IPS DF 6.9 (cell line): ENCODE measurements around the gene LPAR1.

Source experiments
- DNase-seq: peaks from one replicate; pipeline ENCODE4 v3.0.0-alpha.2; 2013; ENCODE audit warnings: low read depth, low spot score
- H3K27ac ChIP-seq: one replicate; pipeline ENCODE4 v1.5.1; 2013; ENCODE audit warnings: low read length, control low read depth
- H3K27me3 ChIP-seq: 2 replicates; pipeline ENCODE4 v1.6.1; 2013; ENCODE audit warnings: mild to moderate bottlenecking, low read length; ENCODE audit not compliant: control insufficient read depth, insufficient read depth
- H3K36me3 ChIP-seq: 2 replicates; pipeline ENCODE4 v1.6.1; 2013; ENCODE audit warnings: low read length; ENCODE audit not compliant: control insufficient read depth, insufficient read depth
- H3K4me1 ChIP-seq: 2 replicates; pipeline ENCODE4 v1.6.1; 2013; ENCODE audit warnings: low read length; ENCODE audit not compliant: control insufficient read depth, insufficient read depth
- H3K4me3 ChIP-seq: 2 replicates; pipeline ENCODE4 v1.5.1; 2013; ENCODE audit warnings: mild to moderate bottlenecking, low read length
- H3K9me3 ChIP-seq: 2 replicates; pipeline ENCODE4 v1.6.1; 2013; ENCODE audit warnings: low read length, inconsistent platforms; ENCODE audit not compliant: control insufficient read depth, insufficient read depth
- WGBS: extraction: QIAGEN DNeasy Blood & Tissue Kit; methylation state at CpG from one replicate; pipeline ENCODE4 v1.1.7; 2013; ENCODE audit warnings: mixed read lengths, missing lambda C conversion rate; ENCODE audit not compliant: insufficient read length, insufficient coverage; 5-methylcytosine and 5-hydroxymethylcytosine counted together

Gene LPAR1

DNA sequence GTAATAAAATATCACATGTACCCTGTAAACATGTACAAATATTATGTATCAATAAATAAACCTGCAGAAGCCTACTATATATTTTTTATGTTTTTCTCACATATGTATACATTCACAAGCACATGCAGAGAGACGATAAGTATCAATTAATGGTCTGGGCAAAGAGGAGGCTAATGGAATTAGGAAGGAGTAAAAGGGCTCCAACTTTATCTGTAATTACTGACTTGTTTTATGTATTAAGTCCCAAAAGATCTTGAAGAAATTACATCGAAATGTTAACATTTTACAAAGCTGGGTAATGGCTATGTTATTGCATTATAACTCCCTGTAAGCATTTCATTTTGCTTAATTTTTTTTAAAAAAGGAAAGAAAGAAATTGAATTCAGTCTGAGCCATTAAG is 78.0 kb downstream of the LPAR1 start:
- no peaks in the 10 kb centered on the region for H3K4me1 ChIP-seq
- no peak for DNase-seq
- H3K36me3 ChIP-seq: no peaks in the 10 kb centered on the region
- no peak overlapping the region for H3K27ac ChIP-seq
- no peaks in the 10 kb centered on the region for H3K9me3 ChIP-seq
- no peaks in the 10 kb centered on the region for H3K27me3 ChIP-seq
- H3K4me3 ChIP-seq: no peak overlapping the region
- WGBS: no CpG with 5 or more reads among the region's 2 CpGs

DNA sequence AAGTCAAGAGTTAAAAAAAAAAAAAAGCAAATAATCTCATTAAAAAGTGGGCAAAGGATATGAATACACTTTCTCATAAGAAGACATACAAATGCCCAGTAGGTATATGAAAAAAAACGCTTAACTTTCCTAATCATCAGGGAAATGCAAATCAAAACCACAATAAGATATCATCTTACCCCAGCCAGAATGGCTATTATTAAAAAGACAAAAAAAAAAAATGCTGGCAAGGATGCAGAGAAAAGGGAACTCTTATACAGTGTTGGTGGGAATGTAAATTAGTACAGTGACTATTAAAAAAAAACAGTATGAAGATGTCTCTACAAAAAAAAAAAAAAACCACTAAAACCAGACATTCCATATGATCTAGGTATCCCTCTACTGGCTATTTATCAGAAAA is 79.4 kb downstream of the LPAR1 start:
- no peak for DNase-seq
- no peaks in the 10 kb centered on the region for H3K27me3 ChIP-seq
- WGBS: no CpG with 5 or more reads among the region's 1 CpG
- no peak overlapping the region for H3K27ac ChIP-seq
- H3K4me1 ChIP-seq: no peaks in the 10 kb centered on the region
- no peaks in the 10 kb centered on the region for H3K36me3 ChIP-seq
- H3K4me3 ChIP-seq: no peak overlapping the region
- H3K9me3 ChIP-seq: no peaks in the 10 kb centered on the region

DNA sequence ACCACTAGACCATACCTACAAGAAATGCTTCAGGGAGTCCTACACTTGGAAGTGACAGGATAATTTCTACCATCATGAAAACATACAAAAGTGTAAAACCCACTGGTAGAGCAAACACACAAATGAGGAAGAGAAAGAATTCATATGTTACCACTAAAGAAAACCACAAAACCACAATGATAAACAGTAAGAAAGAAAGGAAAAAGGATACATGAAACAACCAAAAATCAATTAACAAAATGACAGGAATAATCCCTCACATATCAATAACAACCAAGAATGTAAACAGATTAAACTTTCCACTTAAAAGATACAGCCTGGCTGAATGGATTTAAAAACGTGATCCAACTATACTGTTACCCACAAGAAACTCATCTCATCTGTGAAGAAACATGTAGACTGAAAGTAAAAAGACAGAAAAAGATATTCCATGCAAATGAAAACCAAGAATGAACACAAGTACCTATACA is 83.4 kb downstream of the LPAR1 start:
- no peak for DNase-seq
- Histone ChIP-seq H3K4me3 (no peak overlapping the region), H3K27me3 (no peaks in the 10 kb centered on the region), H3K36me3 (no peaks in the 10 kb centered on the region), H3K27ac (no peak overlapping the region), H3K4me1 (0 out of 2 replicates have a peak, but pooled peaks cover 2% of the 10 kb centered on the region), H3K9me3 (no peaks in the 10 kb centered on the region)
- no CpG with 5 or more reads among the region's 1 CpG for WGBS

DNA sequence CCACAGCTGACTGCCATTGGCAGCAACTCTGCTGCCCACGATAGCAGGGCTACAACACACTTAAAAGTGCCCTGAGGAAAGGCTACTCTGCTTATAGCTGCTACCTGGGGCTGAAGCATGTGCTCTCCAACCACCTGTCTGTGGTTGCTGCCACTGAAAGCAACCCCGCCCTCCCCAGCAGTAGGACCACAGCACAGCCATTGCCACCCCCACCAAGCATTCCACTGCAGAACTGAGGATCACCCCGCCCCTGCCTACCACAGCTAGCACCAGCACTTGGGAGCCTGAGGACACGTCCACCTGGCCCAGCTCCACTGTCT is 85.8 kb downstream of the LPAR1 start:
- 0 out of 2 replicates have a peak, but pooled peaks cover 2% of the 10 kb centered on the region for H3K4me1 ChIP-seq
- no peak for DNase-seq
- no peaks in the 10 kb centered on the region for H3K36me3 ChIP-seq
- H3K27ac ChIP-seq: no peak overlapping the region
- no peaks in the 10 kb centered on the region for H3K27me3 ChIP-seq
- H3K9me3 ChIP-seq: no peaks in the 10 kb centered on the region
- H3K4me3 ChIP-seq: no peak overlapping the region
- no CpG with 5 or more reads among the region's 4 CpGs for WGBS

DNA sequence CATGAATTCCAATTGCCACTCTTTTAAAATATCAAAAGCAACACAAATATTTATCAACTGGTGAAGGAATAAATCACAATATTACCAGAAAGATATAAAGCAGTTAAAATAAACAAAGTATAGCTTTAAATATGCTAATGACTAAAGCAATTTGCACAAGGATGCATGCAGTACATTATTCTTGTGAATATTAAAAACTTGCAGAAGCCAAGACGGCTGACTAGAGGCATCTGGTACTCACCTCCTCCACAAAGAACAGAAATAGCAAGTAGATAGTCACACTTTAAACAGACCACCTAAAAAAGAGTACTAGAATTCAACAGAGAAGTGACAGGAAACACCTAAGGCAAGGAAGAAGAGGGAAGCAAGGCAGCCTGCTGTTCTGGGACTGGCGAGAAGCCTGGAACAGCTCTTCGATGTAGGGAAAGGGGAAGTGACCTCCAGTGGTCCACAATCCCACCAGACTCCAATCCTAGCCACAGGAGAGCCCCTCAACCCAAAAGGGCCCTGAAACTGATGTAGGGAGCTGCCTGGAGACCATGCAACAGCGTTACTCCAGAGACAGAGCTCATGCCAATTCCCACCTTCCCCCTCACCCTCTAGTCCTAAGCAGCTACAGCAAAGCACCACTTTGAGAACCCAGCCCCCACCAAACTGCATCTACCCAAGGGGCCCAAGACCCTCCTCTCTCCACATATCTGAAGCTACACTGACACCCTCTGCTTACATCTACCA is 86.3 kb downstream of the LPAR1 start:
- DNase-seq: no peak
- H3K4me1 ChIP-seq: 0 out of 2 replicates have a peak, but pooled peaks cover 2% of the 10 kb centered on the region
- H3K36me3 ChIP-seq: no peaks in the 10 kb centered on the region
- no peak overlapping the region for H3K4me3 ChIP-seq
- H3K27me3 ChIP-seq: no peaks in the 10 kb centered on the region
- WGBS: no CpG with 5 or more reads among the region's 4 CpGs
- no peak overlapping the region for H3K27ac ChIP-seq
- H3K9me3 ChIP-seq: no peaks in the 10 kb centered on the region

DNA sequence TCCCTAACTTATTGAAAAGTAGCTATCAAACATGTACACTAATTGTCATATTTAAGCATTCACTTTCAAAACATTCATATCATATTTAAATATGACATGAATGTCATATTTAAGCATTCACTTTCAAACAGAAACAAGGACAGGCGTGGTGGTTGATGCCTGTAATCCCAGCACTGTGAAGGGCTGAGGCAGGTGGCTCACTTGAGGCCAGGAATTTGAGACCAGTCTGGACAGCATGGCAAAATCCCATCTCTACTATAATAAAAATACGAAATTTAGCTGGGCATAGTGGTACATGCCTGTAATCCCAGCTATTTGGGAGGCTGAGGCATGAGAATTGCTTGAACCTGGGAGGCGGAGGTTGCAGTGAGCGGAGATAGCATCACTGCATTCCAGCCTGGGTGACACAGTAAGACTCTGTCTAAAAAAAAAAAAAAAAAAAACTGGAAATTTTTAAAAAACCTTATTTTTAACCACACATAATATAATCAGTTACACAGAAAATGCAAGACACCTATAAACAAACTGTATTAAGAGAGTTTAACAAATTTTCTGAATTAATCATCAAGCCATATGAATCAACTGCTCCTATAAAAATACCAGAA is 88.1 kb downstream of the LPAR1 start:
- no peak overlapping the region for H3K27ac ChIP-seq
- no peaks in the 10 kb centered on the region for H3K36me3 ChIP-seq
- no peaks in the 10 kb centered on the region for H3K9me3 ChIP-seq
- H3K4me3 ChIP-seq: no peak overlapping the region
- 0 out of 2 replicates have a peak, but pooled peaks cover 2% of the 10 kb centered on the region for H3K4me1 ChIP-seq
- WGBS: no CpG with 5 or more reads among the region's 4 CpGs
- H3K27me3 ChIP-seq: no peaks in the 10 kb centered on the region
- no peak for DNase-seq

DNA sequence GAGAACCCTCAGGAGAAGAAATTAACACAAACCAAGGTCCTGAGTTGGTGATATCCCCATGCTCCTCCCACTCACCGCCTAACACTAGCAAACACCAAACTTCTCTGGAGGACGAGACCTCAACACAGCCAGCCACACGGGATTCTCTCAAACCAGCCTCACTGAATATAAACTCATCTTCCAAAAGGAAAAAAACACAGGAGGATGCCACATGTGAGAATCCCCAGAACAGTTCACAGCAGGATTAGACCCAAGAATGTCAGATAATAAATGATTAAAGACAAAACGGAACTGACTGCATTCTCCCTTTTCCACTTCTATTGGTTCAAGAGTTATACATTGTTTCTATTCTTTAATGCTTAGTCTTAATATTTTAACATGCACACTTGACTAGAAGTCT is 89.2 kb downstream of the LPAR1 start:
- Histone ChIP-seq H3K4me3 (no peak overlapping the region), H3K36me3 (no peaks in the 10 kb centered on the region), H3K27ac (no peak overlapping the region), H3K4me1 (0 out of 2 replicates have a peak, but pooled peaks cover 2% of the 10 kb centered on the region), H3K9me3 (no peaks in the 10 kb centered on the region), H3K27me3 (no peaks in the 10 kb centered on the region)
- DNase-seq: no peak
- WGBS: no CpG with 5 or more reads among the region's 4 CpGs

DNA sequence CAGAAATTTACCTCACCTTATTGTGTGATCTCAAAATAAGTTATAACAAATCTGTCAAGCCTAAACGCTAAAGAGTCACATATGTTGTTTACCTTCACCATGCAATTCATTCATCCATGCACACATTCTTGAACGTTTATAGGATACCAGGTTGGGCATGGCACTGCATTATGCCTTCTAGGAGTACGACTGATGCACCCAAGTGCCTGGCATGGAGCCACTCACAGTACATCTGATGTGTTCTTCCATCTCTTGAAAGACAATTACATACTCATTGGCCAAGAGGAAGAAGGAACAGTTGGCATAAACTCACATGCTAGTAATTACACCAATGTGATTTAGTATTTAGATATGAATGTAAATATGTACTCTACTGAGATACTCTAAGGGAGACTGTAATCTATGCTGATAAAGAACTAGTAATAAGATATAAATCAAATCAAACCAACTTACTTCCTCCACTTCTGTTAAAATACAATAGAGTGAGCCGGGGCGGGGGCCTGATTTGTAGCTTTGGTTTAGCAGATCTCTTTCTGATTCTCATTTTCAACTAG is 90.7 kb downstream of the LPAR1 start:
- 0 out of 2 replicates have a peak, but pooled peaks cover 2% of the 10 kb centered on the region for H3K4me1 ChIP-seq
- no peak for DNase-seq
- H3K4me3 ChIP-seq: no peak overlapping the region
- no peaks in the 10 kb centered on the region for H3K36me3 ChIP-seq
- H3K27ac ChIP-seq: no peak overlapping the region
- WGBS: no CpG with 5 or more reads among the region's 5 CpGs
- H3K9me3 ChIP-seq: no peaks in the 10 kb centered on the region
- no peaks in the 10 kb centered on the region for H3K27me3 ChIP-seq

DNA sequence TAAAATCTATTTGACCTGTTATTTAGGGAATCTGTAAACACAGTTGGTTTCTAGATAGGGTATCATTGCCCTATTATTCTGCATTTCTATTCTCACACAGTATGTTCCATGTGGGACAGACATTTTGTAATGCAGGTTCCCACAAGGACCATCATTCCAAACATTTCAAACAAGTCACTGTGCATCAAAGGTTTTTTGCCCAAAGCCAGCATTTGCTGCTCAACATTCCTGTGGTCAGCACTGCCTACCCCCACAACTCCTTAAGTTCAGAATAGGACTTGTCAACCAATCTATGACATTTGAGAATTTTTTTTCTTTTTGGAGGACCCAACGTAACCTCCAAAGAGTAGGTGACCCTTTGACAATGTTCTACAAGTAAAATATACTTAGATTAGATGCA is 95.7 kb downstream of the LPAR1 start:
- no peaks in the 10 kb centered on the region for H3K36me3 ChIP-seq
- H3K27ac ChIP-seq: no peak overlapping the region
- no peaks in the 10 kb centered on the region for H3K27me3 ChIP-seq
- DNase-seq: no peak
- H3K9me3 ChIP-seq: no peaks in the 10 kb centered on the region
- no peak overlapping the region for H3K4me3 ChIP-seq
- WGBS: no CpG with 5 or more reads among the region's 1 CpG
- no peaks in the 10 kb centered on the region for H3K4me1 ChIP-seq

DNA sequence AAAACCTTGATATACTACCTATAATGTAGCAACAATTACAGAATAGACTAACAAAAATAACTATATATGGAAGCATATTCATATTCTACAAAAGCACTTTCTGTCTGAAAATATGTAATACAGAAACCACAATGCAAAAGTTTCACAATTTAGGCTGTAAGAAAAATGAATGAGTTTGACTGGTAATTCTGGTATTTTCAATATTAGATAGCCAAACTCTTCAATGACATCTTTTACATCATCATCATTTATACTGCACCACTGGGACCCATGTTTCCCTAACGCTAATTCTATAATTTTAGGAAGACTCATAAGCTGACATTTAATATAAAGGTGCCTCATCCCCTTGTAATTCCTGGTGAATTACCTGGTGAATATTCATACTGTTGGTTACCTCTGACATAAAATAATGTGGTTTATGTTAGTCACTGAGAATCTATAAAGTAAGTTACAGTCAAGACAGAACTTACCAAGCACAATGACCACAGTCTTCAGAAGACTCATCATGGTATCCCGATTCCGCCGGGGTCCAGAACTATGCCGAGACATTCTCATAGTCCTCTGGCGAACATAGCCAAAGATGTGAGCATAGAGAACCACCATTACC is 97.2 kb downstream of the LPAR1 start:
- Histone ChIP-seq H3K4me1 (no peaks in the 10 kb centered on the region), H3K4me3 (no peak overlapping the region), H3K27ac (no peak overlapping the region), H3K27me3 (no peaks in the 10 kb centered on the region), H3K9me3 (no peaks in the 10 kb centered on the region), H3K36me3 (no peaks in the 10 kb centered on the region)
- DNase-seq: no peak
- WGBS: no CpG with 5 or more reads among the region's 6 CpGs
